ENCODE data around the gene RAB27A. TPM values are rescaled to one million over a fixed set of nuclear protein-coding genes. Genes with fewer than 3 reads are reported as not detected.
"Not testable (repeated sequence)": the region's sequence is repeated elsewhere in the genome, so short reads cannot be mapped to it uniquely, and the experiment has no call there.

Gene RAB27A
- total RNA-seq, 2 donors from 2014 or later, result 21.0 to 40.7 TPM

GRCh38 chr15:55281517-55282228 is 7.9 kb downstream of the RAB27A start:
- H3K4me3 ChIP-seq, result no peak overlapping the region
- no peaks in the 10 kb centered on the region for H3K9me3 ChIP-seq
- peaks cover 24 to 52% of the 10 kb centered on the region in 2 donors for H3K4me1 ChIP-seq (ENCODE audit: control insufficient read depth in 1 of 2, low read depth in 2 of 2)
- H3K27ac ChIP-seq, result peak overlapping the region; percentile 30 to 70
- no peak for TF ChIP-seq CTCF (IDR thresholded peaks at IDR 0.05)
- no peaks in the 10 kb centered on the region for H3K36me3 ChIP-seq
- ATAC-seq (ENCODE audit: insufficient number of reproducible peaks, low FRiP score, low read depth), result no peak
- DNase-seq (ENCODE audit: low spot score), result no peak
- H3K27me3 ChIP-seq (replicated peaks; ENCODE audit: insufficient read depth), result no peaks in the 10 kb centered on the region

GRCh38 chr15:55280589-55280988 is 9.0 kb downstream of the RAB27A start:
- DNase-seq (ENCODE audit: low spot score); H3K36me3 ChIP-seq; H3K27me3 ChIP-seq (replicated peaks; ENCODE audit: insufficient read depth); ATAC-seq (ENCODE audit: insufficient number of reproducible peaks, low FRiP score, low read depth); H3K9me3 ChIP-seq; H3K4me3 ChIP-seq; H3K27ac ChIP-seq: not testable (repeated sequence)
- peaks cover 23 to 47% of the 10 kb centered on the region in 2 donors for H3K4me1 ChIP-seq (ENCODE audit: control insufficient read depth in 1 of 2, low read depth in 2 of 2)

- Histone ChIP-seq H3K4me1 (ENCODE audit: control insufficient read depth in 1 of 2, low read depth in 2 of 2) (peaks cover 19 to 45% of the 10 kb centered on the region in 2 donors), H3K27me3 (replicated peaks; ENCODE audit: insufficient read depth) (no peaks in the 10 kb centered on the region), H3K27ac (no peak overlapping the region), H3K36me3 (no peaks in the 10 kb centered on the region), H3K9me3 (no peaks in the 10 kb centered on the region), H3K4me3 (no peak overlapping the region)
- DNase-seq (ENCODE audit: low spot score) (no peak), ATAC-seq (ENCODE audit: insufficient number of reproducible peaks, low FRiP score, low read depth) (peak; percentile 24)
- no peak for TF ChIP-seq CTCF (IDR thresholded peaks at IDR 0.05)
These were observed 9.8 kb downstream of the RAB27A start for GRCh38 chr15:55279746-55280351.

GRCh38 chr15:55279100-55279745 is 10.4 kb downstream of the RAB27A start:
- Histone ChIP-seq H3K27me3 (replicated peaks; ENCODE audit: insufficient read depth) (no peaks in the 10 kb centered on the region), H3K27ac (peak overlapping the region in 1 of 2 donors; percentile 5)

GRCh38 chr15:55277715-55278114 is 11.9 kb downstream of the RAB27A start:
- ATAC-seq (ENCODE audit: insufficient number of reproducible peaks, low FRiP score, low read depth) (no peak), DNase-seq (ENCODE audit: low spot score) (no peak)
- no peak for TF ChIP-seq CTCF (IDR thresholded peaks at IDR 0.05)
- no peaks in the 10 kb centered on the region for H3K27me3 ChIP-seq (replicated peaks; ENCODE audit: insufficient read depth)
- no peak overlapping the region for H3K27ac ChIP-seq
- no peak overlapping the region for H3K4me3 ChIP-seq
- peaks cover 16 to 27% of the 10 kb centered on the region in 2 donors for H3K4me1 ChIP-seq (ENCODE audit: control insufficient read depth in 1 of 2, low read depth in 2 of 2)
- H3K36me3 ChIP-seq, result no peaks in the 10 kb centered on the region
- no peaks in the 10 kb centered on the region for H3K9me3 ChIP-seq

More at GRCh38 chr15:55279100-55279745, 10.4 kb downstream of the RAB27A start:
- ATAC-seq (ENCODE audit: insufficient number of reproducible peaks, low FRiP score, low read depth) (no peak), DNase-seq (ENCODE audit: low spot score) (no peak)
- Histone ChIP-seq H3K4me1 (ENCODE audit: control insufficient read depth in 1 of 2, low read depth in 2 of 2) (peaks cover 19 to 39% of the 10 kb centered on the region in 2 donors), H3K9me3 (no peaks in the 10 kb centered on the region), H3K4me3 (no peak overlapping the region), H3K36me3 (no peaks in the 10 kb centered on the region)
- TF ChIP-seq CTCF (IDR thresholded peaks at IDR 0.05), result no peak

Measured in thoracic aorta (tissue), 2 donors.